ENCODE data around the gene STARD5. TPM values are rescaled to one million over a fixed set of nuclear protein-coding genes. Genes with fewer than 3 reads are reported as not detected.

The STARD5 gene
- total and polyA plus RNA-seq, 2 experiments from 2014 or later: 3.8 to 10.1 TPM

GRCh38 chr15:81339851-81340250 is 15.9 kb upstream of the STARD5 start (continued):
- TF ChIP-seq ZNF462 (CRISPR knock-in tag; IDR thresholded peaks at IDR 0.05) (no peak), REST (IDR thresholded peaks at IDR 0.05; ENCODE audit: unreplicated experiment) (no peak), CREB1 (CRISPR knock-in tag; IDR thresholded peaks at IDR 0.05; ENCODE audit: low read depth) (no peak), ZNF331 (CRISPR knock-in tag; IDR thresholded peaks at IDR 0.05; ENCODE audit: low read depth) (no peak), NANOG (IDR thresholded peaks at IDR 0.05; ENCODE audit: borderline replicate concordance) (no peak), POLR2AphosphoS5 (IDR thresholded peaks at IDR 0.05; ENCODE audit: low read depth) (no peak), STAT1 (IDR thresholded peaks at IDR 0.05; ENCODE audit: unreplicated experiment) (no peak), ZNF114 (CRISPR knock-in tag; IDR thresholded peaks at IDR 0.05) (no peak)

All from GM23338 (cell line).